Measurements from ENCODE around the gene BCL2A1. TPM values are rescaled to one million over a fixed set of nuclear protein-coding genes. Genes with fewer than 3 reads are reported as not detected.
A peak's percentile ranks its signal among the peaks of the same experiment; 100 is the strongest.
"Not testable (repeated sequence)": the region's sequence is repeated elsewhere in the genome, so short reads cannot be mapped to it uniquely, and the experiment has no call there.

Gene BCL2A1
- total RNA-seq, 2 donors from 2014 or later, result 32.7 to 77.0 TPM

DNA sequence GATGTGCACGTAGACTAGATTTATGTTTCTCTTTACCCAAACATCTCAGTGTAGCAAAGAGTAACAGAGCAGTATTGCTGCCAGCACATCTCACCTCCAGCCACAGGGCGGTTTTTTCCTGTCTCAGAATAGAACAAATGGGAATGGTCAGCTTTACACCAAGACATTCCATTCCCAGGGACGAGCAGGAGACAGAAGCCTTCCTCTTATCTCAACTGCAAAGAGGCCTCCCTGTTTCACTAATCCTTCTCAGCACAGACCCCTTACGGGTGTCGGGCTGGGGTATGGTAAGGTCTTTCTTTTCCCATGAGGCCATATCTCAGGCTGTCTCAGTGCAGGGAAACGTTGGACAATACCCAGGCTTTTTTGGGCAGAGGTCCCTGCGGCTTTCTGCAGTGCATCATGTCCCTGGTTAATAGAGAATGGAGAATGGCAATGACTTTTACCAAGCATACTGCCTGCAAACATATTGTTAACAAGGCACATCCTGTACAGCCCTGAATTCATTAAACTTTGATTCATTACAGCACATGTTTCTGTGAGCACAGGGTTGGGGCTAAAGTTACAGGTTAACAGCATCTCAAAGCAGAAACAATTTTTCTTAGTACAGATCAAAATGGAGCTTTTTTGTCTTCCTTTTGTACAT lies 35.3 kb downstream of the BCL2A1 start:
- H3K36me3 Mint-ChIP-seq (ENCODE audit: low read depth); H3K27me3 Mint-ChIP-seq; H3K4me1 Mint-ChIP-seq; H3K9me3 Mint-ChIP-seq; H3K4me3 Mint-ChIP-seq; ATAC-seq (replicated peaks); H3K27ac Mint-ChIP-seq: not testable (repeated sequence)

GRCh38 chr15:79933231-79933630 lies 37.8 kb downstream of the BCL2A1 start:
- no peak for ATAC-seq (replicated peaks)
- Mint-ChIP-seq H3K9me3 (no peaks in the 10 kb centered on the region), H3K27me3 (peaks cover 9% of the 10 kb centered on the region), H3K4me3 (no peak overlapping the region), H3K27ac (no peak overlapping the region), H3K36me3 (ENCODE audit: low read depth) (no peaks in the 10 kb centered on the region), H3K4me1 (no peaks in the 10 kb centered on the region)

- Mint-ChIP-seq H3K9me3 (no peaks in the 10 kb centered on the region), H3K4me1 (no peaks in the 10 kb centered on the region), H3K27ac (no peak overlapping the region), H3K27me3 (peaks cover 9% of the 10 kb centered on the region), H3K36me3 (ENCODE audit: low read depth) (no peaks in the 10 kb centered on the region), H3K4me3 (no peak overlapping the region)
- ATAC-seq (replicated peaks), result no peak
Measured at GRCh38 chr15:79932447-79932846, 38.5 kb downstream of the BCL2A1 start.

DNA sequence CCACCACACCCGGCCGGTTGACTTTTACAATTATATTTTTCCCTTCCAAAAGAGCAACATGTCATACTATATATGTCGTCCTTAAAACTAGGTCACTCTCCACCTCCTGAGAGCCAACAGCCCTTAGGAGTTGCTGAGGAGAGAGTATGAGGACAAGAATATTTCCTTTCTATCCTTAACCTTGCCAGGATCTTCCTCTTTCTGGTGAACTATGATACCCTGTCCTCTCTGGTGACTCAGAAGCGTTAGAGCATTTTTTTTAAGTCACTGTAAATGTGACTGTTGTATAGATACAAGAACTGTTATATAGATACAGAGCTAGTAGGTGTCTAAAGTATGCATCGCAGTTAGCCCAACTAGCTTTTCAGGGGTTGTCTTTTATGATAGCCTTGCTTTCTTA lies 40.5 kb downstream of the BCL2A1 start:
- Mint-ChIP-seq H3K4me1 (no peaks in the 10 kb centered on the region), H3K4me3 (no peak overlapping the region), H3K27ac (no peak overlapping the region), H3K36me3 (ENCODE audit: low read depth) (no peaks in the 10 kb centered on the region), H3K27me3 (peaks cover 9% of the 10 kb centered on the region), H3K9me3 (no peaks in the 10 kb centered on the region)
- ATAC-seq (replicated peaks), result no peak

DNA sequence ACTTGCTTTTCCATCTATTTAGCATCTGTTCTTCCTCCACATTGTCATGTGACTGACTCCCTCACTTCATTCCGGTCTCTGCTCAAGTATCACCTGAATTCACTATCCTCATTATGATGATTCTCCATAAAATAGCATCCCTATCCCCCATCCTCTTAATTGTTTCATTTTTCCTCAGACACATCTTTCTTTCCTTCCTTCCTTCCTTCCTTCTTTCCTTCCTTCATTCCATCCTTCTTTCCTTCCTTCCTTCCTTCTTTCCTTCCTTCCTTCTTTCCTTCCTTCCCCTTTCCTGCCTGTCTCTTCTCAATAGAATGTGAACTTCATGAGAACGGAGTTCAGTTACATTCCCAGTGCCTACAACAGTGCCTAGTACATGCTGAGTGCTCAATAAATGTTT lies 41.6 kb downstream of the BCL2A1 start:
- H3K27ac Mint-ChIP-seq, result no peak overlapping the region
- ATAC-seq (replicated peaks), result no peak
- H3K4me3 Mint-ChIP-seq, result no peak overlapping the region
- no peaks in the 10 kb centered on the region for H3K36me3 Mint-ChIP-seq (ENCODE audit: low read depth)
- H3K4me1 Mint-ChIP-seq, result no peaks in the 10 kb centered on the region
- H3K9me3 Mint-ChIP-seq, result no peaks in the 10 kb centered on the region
- H3K27me3 Mint-ChIP-seq, result peaks cover 9% of the 10 kb centered on the region

DNA sequence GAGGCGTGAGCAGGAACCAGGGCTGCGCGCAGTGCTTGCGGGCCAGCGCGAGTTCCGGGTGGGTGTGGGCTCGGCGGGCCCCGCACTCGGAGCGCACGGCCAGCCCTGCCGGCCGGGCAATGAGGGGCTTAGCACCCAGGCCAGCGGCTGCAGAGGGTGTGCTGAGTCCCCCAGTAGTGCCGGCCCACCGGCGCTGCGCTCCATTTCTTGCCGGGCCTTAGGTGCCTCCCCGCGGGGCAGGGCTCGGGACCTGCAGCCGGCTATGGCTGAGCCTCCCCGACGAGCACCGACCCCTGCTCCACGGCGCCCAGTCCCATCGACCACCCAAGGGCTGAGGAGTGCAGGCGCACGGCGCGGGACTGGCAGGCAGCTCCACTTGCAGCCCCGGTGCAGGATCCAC lies 44.9 kb downstream of the BCL2A1 start:
- H3K27me3 Mint-ChIP-seq; ATAC-seq (replicated peaks); H3K9me3 Mint-ChIP-seq; H3K27ac Mint-ChIP-seq; H3K4me3 Mint-ChIP-seq: not testable (repeated sequence)
- H3K36me3 Mint-ChIP-seq (ENCODE audit: low read depth), result peaks cover 26% of the 10 kb centered on the region
- H3K4me1 Mint-ChIP-seq, result peaks cover 11% of the 10 kb centered on the region

DNA sequence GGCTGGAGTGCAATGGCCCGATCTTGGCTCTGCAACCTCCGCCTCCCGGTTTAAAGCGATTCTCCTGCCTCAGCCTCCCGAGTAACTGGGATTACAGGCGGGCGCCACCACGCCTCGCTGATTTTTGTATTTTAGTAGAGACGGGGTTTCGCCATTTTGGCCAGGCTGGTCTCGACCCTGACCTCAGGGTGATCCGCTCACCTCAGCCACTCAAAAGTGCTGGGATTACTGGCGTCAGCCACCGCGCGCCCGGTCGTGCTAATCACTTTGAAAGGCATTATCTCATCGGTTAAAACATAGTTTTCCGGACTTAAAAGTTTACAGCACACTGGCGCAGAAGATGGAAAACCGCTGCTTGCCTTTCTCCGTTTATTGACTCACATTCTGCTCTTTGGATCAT lies 46.6 kb downstream of the BCL2A1 start:
- peaks cover 11% of the 10 kb centered on the region for H3K4me1 Mint-ChIP-seq
- H3K27me3 Mint-ChIP-seq, result peaks cover 3% of the 10 kb centered on the region
- H3K27ac Mint-ChIP-seq, result peak overlapping the region; percentile 96
- peak overlapping the region; percentile 98 for H3K4me3 Mint-ChIP-seq
- H3K9me3 Mint-ChIP-seq, result peaks cover 5% of the 10 kb centered on the region
- H3K36me3 Mint-ChIP-seq (ENCODE audit: low read depth), result peaks cover 43% of the 10 kb centered on the region
- ATAC-seq (replicated peaks), result no peak

DNA sequence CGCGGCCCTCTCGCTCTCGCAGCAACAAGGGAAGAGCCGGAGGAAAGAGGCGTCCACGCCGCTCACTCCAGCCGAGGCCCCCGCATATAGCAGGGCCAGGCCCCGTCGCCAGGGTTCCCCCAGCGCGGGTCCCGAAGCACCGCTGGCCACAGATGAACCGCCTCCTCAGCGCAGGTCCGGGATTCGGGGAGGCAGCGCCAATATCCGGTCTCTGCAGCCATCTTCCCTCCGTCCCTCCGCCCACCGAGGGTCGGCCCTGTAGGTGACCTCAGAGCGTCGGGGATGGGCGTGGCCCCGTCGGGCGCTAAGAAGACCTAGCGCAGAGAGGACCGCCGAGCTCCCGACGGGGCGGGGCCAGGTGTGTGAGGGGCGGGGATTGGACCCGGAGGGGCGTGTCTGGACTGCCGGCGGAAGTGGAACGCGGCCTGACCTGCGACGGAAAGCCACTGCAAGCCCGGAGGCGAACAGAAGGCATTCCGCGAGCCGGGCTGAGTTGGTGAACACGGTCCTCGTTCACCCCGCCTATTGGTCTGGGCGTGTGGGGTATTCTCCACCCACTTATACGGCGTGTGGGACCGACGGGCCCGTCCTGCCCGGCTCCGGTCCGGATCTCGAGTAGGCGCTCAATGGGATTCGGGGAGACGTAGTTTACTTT lies 47.4 kb downstream of the BCL2A1 start:
- Mint-ChIP-seq H3K36me3 (ENCODE audit: low read depth) (peaks cover 50% of the 10 kb centered on the region), H3K27me3 (no peaks in the 10 kb centered on the region), H3K4me1 (peaks cover 11% of the 10 kb centered on the region), H3K27ac (peak overlapping the region; percentile 96), H3K9me3 (peaks cover 5% of the 10 kb centered on the region), H3K4me3 (peak overlapping the region; percentile 98)
- ATAC-seq (replicated peaks), result peak; percentile 96

DNA sequence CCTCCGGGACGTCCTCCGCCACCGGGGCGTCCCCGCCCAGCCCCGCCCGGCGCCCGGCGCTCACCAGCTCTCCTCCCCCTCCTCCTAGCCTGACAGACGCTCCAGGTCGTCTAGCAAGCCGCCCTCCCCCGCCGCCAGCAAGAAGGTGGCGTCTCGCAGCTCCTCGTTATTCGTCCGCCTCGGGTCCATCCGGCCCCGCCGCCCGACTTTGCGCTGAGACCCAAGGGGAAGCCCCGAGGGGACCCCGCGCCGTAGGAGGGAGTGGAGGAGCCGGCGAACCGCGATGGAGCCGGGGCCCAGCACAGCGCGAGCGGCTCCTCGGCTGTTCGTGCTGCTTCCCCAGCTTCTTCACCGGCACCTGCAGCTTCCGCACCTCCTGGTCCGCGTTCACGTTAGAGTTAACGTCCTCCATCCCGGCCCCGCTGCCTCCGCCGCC lies 47.9 kb downstream of the BCL2A1 start:
- peak; percentile 59 for ATAC-seq (replicated peaks)
- H3K4me3 Mint-ChIP-seq, result peak overlapping the region; percentile 98
- H3K27me3 Mint-ChIP-seq, result no peaks in the 10 kb centered on the region
- peaks cover 5% of the 10 kb centered on the region for H3K9me3 Mint-ChIP-seq
- H3K27ac Mint-ChIP-seq, result peak overlapping the region; percentile 96
- H3K36me3 Mint-ChIP-seq (ENCODE audit: low read depth), result peaks cover 55% of the 10 kb centered on the region
- peaks cover 11% of the 10 kb centered on the region for H3K4me1 Mint-ChIP-seq

DNA sequence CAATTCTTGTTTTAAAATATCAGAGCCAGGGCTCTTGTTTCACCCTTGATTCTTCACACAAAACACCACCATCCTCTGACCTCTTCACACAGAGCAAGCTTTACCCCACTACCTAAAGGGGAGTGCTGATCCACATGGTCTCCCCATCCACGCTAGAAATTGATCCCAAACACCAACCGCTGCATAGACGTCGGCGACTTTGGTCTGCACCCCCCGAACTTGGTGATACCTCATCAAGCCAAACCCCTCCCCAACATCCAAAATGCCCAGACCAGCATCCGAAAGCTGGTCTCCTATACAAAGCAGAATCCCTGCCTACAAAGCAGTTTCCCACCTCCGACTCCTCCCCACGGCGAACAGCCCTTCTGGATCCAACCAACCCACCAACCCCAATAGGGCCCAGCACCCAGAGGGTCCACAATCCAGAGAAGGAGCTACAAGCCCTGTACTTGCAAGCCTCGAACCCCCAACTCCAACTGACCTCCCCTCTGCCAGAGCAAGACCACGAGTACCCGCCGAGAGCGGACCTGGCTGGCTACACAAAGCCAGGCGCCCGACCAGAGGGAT lies 48.4 kb downstream of the BCL2A1 start:
- Mint-ChIP-seq H3K27ac (peak overlapping the region; percentile 96), H3K4me3 (peak overlapping the region; percentile 98), H3K9me3 (peaks cover 5% of the 10 kb centered on the region), H3K36me3 (ENCODE audit: low read depth) (peaks cover 60% of the 10 kb centered on the region), H3K27me3 (no peaks in the 10 kb centered on the region), H3K4me1 (peaks cover 11% of the 10 kb centered on the region)
- no peak for ATAC-seq (replicated peaks)

DNA sequence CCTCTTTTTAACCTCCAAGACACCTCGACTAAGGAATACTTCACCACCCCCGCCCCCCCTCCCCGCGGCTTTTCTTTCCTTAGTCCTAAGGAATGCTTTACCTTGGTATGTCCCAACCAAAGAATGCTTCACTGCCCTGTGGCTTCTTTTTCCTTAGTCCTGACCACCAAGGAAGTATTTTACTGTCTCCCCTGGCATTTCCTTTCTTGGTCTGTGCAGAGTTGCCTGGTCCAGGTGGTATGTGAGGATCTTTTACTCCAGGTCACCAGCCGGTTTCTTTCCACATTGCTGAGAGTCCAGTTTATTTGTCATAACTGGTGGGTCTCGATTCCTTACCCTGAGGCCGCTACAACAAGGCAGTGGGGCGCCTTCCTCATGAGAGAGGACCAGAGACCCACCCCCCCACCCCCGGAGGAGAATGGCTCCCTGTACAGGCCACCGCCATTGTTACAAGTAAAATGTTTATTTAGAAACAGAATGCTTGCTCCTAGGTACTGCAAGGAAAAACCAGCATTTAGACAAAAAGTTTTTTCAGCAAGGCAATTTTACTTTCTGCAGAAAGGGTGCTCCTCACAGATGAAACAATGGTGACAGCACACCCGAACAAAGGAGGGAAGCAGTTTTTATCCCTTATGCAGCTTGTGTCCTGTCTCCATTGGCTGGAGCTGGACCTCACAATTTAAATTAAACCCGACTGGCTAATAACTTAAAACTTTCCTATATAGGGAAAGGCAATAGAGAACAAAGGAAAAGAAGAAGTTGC lies 51.1 kb downstream of the BCL2A1 start:
- Mint-ChIP-seq H3K27me3 (no peaks in the 10 kb centered on the region), H3K9me3 (peaks cover 9% of the 10 kb centered on the region), H3K36me3 (ENCODE audit: low read depth) (peaks cover 64% of the 10 kb centered on the region), H3K4me3 (peak overlapping the region; percentile 18), H3K4me1 (peaks cover 11% of the 10 kb centered on the region), H3K27ac (no peak overlapping the region)
- no peak for ATAC-seq (replicated peaks)

- peaks cover 70% of the 10 kb centered on the region for H3K36me3 Mint-ChIP-seq (ENCODE audit: low read depth)
- H3K27ac Mint-ChIP-seq, result no peak overlapping the region
- H3K27me3 Mint-ChIP-seq, result no peaks in the 10 kb centered on the region
- H3K4me1 Mint-ChIP-seq, result peaks cover 11% of the 10 kb centered on the region
- no peak overlapping the region for H3K4me3 Mint-ChIP-seq
- H3K9me3 Mint-ChIP-seq, result peaks cover 12% of the 10 kb centered on the region
- ATAC-seq (replicated peaks), result no peak
Measured at GRCh38 chr15:79919090-79919748, 51.8 kb downstream of the BCL2A1 start.

DNA sequence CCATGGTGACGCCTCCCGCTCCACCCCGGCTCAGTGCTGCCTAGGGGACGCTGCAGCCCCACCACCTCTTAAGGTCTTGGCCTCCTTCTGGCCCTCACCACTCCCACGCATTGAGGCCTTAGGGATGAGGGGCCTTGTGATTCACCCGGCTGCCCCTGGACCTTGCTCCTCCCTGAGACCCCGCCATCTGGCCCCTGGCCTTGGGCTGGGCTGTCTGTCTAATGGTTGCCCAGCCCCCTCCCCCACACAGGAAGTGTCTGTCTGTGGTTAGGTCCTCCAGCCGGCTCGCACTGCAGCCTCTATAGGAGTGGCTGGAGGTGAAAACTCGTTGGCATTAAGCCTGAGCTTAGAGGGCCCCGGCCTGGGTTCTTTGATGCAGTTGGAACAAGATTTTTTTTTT lies 52.7 kb downstream of the BCL2A1 start:
- Mint-ChIP-seq H3K9me3 (peaks cover 12% of the 10 kb centered on the region), H3K4me3 (no peak overlapping the region), H3K27ac (no peak overlapping the region), H3K36me3 (ENCODE audit: low read depth) (peaks cover 75% of the 10 kb centered on the region), H3K27me3 (no peaks in the 10 kb centered on the region), H3K4me1 (peaks cover 11% of the 10 kb centered on the region)
- no peak for ATAC-seq (replicated peaks)

DNA sequence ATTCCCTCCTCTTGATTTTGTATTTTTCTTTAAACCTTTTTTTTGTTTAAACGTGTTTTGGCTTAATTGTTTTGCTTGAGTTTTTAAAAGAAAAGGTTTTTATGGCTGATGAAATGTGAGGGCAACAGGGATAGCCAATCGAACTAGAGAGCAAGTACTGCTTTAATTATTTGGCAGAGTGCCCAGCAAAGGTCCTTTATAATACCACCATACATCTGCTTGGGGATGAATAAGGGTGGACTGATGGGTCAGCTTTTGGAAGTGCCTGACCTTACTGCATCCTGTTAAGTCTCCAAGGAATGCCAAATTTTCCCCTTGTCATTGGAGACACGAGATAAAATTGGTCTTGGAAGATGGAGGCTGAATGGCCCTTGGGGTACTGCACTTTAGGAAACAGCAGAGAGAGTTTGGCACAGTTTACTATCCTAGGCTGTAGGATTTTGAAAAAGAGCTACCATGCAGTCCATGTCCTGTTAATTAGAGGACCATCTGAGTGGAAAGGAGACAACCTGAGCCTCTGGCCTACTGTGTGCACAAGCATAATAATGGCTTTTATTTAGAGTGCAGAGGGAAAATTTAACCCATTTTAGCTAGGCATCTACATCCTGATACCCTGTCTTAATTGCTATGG lies 54.4 kb downstream of the BCL2A1 start:
- no peak for ATAC-seq (replicated peaks)
- Mint-ChIP-seq H3K9me3 (peaks cover 12% of the 10 kb centered on the region), H3K4me1 (peaks cover 5% of the 10 kb centered on the region), H3K36me3 (ENCODE audit: low read depth) (peaks cover 63% of the 10 kb centered on the region), H3K4me3 (no peak overlapping the region), H3K27me3 (no peaks in the 10 kb centered on the region), H3K27ac (no peak overlapping the region)
